ENCODE results near the gene KCNQ1.

The KCNQ1 gene

DNA sequence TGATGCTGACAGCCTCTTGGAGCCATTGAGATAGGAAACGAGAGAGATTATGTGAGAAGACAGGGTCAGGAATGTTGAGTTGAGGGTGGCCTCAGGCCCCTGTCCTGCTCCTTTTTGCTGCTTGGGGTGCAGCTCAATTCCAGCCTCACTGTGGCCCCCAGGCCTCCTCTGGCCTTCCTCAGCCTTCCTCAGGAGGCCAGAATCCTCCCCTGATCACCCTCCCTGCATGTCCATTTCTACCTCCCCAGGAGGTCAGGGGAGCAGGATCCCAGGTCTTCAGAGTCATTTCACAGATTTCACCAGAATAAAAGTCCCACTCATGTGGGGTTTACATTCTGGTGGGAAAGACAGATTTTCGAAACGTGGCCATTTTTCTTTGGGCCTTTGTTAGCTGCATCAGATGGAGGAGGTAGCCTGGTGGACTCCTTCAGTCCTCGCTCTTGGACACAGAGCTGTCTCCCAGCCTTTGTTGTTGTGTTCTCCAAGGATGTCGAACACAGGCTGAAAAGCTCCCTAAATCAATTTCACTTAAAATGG, 257.2 kb downstream of the KCNQ1 start:
- no peak for DNase-seq (ENCODE audit: low read depth)
- TF ChIP-seq, protein P1, sequence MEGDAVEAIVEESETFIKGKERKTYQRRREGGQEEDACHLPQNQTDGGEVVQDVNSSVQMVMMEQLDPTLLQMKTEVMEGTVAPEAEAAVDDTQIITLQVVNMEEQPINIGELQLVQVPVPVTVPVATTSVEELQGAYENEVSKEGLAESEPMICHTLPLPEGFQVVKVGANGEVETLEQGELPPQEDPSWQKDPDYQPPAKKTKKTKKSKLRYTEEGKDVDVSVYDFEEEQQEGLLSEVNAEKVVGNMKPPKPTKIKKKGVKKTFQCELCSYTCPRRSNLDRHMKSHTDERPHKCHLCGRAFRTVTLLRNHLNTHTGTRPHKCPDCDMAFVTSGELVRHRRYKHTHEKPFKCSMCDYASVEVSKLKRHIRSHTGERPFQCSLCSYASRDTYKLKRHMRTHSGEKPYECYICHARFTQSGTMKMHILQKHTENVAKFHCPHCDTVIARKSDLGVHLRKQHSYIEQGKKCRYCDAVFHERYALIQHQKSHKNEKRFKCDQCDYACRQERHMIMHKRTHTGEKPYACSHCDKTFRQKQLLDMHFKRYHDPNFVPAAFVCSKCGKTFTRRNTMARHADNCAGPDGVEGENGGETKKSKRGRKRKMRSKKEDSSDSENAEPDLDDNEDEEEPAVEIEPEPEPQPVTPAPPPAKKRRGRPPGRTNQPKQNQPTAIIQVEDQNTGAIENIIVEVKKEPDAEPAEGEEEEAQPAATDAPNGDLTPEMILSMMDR (IDR thresholded peaks at IDR 0.05; ENCODE audit: control insufficient read depth, insufficient read depth, low read depth, low read length, missing control alignments) = no peak
- H3K4me3 ChIP-seq (ENCODE audit: control insufficient read depth, low read depth, low read length) = no peak overlapping the region

DNA sequence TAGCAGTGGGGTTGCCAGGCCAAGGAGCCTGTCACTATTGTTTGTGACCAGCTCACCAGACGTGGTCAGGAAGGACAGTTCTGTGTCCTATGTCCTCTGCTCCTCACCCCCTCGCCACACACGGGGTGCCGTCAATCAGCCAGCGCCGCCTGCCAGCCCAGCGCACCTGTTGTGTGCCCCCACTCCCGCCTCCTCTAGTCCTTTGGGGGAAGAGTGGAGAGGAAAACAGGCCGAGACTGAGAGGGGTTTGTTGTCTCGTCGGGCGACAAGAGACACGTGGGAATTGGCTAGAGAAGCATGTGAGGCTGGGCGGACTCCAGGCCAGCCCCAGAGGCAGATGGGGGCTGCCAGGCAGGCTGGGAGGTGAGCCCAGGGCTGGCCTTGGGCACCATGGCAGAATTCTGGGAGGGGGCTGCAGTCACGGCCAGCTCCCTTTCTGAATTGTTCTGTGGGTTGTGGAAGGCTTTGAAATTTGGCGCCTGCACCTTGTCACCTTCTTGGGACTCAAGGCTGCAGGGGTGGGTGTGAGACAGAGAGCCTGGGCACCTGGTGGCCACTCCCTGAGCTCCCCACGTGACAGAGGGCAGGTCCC, 258.1 kb downstream of the KCNQ1 start:
- no peak overlapping the region for H3K4me3 ChIP-seq (ENCODE audit: control insufficient read depth, low read depth, low read length)
- TF ChIP-seq, protein P1 (IDR thresholded peaks at IDR 0.05; ENCODE audit: control insufficient read depth, insufficient read depth, low read depth, low read length, missing control alignments) = no peak
- no peak for DNase-seq (ENCODE audit: low read depth)

DNA sequence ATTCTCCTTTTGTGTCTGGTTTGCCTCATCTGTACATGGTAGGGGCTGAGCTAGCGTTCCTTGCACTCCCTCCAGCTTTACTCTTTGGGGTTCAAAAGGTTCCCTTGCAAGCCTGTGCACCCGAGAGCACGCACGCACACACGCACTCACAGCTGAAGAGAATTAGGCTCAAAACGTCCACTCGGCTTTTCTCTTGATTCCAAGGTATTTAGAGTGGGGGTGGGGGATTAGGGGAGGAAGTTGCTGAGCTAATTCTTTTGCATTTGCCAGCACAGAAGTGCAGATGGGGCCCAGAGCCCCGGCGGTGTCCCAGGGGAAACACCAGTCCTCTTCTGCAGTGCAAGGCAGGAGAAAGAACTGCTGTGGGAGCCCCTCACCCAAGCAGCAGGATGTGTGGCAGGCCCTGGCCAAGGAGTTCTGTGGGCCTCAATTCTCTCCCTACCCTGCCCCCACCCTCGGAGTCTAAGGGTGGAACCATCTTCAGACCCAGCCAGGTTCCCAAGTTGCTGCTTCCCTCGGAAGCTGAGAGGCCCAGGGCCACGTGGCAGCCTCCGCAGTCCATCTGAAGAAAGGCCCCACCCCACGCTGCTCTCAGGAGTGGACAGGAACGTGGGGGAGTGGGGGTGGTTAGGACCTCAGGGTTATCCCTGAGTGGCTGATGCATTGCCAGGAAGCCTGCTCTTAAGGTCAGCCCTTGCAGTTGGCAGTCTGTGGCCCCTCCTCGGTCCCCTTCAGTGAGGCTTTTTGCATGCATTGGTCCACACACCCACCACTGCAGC, 258.7 kb downstream of the KCNQ1 start:
- no peak for DNase-seq (ENCODE audit: low read depth)
- H3K4me3 ChIP-seq (ENCODE audit: control insufficient read depth, low read depth, low read length) = no peak overlapping the region
- TF ChIP-seq, protein P1 (IDR thresholded peaks at IDR 0.05; ENCODE audit: control insufficient read depth, insufficient read depth, low read depth, low read length, missing control alignments) = no peak

DNA sequence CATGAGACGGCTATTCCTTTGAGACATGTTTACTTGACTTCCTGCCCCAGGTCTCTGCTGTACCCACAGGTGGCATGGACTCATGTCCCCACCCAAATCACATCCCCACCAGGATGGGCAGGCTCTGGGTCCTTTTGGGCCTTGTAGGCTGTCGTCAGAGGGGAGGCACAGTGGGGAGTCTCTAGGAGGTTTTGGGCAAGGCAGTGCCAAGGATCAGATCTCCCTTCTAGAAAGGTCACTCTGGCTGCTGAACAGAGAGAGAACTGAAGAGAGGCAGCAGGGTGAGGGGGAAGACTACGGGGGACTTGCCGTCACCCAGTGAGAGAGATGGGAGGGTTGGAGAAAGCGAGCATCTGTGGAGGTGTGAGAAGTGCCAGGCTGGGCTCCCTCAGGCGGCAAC, 259.5 kb downstream of the KCNQ1 start:
- H3K4me3 ChIP-seq (ENCODE audit: control insufficient read depth, low read depth, low read length) = no peak overlapping the region
- TF ChIP-seq, protein P1 (IDR thresholded peaks at IDR 0.05; ENCODE audit: control insufficient read depth, insufficient read depth, low read depth, low read length, missing control alignments) = no peak
- DNase-seq (ENCODE audit: low read depth) = no peak

DNA sequence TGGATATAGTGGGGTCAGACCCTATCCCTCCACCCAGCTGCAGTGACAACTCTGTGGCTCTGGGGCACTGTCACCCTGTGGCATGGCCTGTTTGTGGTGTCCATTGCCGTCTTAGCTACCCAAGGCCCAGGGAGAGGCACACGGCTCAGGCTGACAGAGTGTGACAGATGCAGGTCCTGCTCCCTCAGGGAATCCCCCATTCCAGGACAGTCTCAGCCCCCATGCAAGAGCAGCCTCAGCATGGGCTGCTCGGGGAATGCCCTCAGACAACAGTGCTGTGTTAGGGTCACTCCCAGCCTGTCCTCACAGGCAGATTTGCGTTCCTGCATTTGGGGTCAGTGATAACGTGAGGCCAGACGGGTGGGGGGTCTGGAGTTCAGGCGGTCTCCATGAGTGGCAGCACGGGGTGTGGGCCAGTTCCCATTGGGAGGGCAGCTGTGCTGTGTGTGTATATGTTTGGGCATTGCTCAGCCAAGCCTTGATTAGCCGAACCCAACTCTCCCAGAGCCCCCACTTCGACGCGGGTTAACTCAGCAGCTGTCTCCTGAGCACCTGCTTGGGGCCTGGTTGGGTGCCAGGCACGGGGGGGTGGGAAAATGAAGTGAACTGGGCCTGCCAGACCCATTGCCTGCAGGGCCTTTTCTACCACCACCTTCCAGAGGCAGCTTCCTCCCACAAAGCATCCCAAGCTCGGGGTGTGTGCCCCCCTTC, 260.2 kb downstream of the KCNQ1 start:
- DNase-seq (ENCODE audit: low read depth) = no peak
- TF ChIP-seq, protein P1 (IDR thresholded peaks at IDR 0.05; ENCODE audit: control insufficient read depth, insufficient read depth, low read depth, low read length, missing control alignments) = no peak
- no peak overlapping the region for H3K4me3 ChIP-seq (ENCODE audit: control insufficient read depth, low read depth, low read length)

DNA sequence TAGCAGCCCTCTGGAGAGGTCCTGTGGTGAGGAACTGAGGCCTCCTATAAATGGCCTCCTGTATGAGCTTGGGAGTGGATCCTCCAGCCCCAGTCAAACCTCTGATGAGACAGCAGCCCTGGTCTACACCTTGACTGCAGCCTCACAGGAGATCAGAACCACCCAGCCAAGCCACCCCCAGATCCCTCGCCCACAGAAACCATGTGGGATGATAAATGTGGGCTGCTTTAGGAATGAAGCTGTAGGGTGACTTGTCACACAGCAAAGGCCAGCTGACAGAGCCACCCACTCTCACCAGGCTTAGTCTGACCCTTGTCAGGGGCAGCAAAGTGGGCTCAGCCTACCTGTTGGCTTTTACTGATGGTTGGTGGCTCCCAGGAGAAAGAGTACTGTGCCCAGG, 261.5 kb downstream of the KCNQ1 start:
- no peak for DNase-seq (ENCODE audit: low read depth)
- TF ChIP-seq, protein P1 (IDR thresholded peaks at IDR 0.05; ENCODE audit: control insufficient read depth, insufficient read depth, low read depth, low read length, missing control alignments) = no peak
- no peak overlapping the region for H3K4me3 ChIP-seq (ENCODE audit: control insufficient read depth, low read depth, low read length)
